ENCODE results near the gene ASTN2.

Gene ASTN2

DNA sequence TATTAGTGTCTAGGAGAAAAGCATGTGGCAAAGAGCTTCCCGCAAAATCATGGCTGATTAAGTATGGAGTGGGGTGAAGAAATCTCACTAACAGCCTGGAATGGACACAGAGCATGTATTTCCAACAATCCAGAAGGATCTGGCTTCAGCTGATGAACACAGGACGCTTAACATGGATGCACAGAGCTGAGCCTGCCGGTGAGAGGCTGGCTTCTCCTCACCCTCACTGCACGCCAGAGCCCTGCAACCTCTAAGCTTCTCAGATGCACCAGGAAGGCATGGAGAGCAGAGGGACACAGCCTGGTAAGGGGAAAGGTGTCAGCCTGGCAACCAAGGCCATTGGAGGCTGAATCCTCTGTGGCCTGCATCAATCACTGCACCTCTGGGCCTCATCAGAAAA is 429.3 kb downstream of the ASTN2 start:
- H4K91ac ChIP-seq (ENCODE audit: low read depth, low read length, poor library complexity) = no peak overlapping the region
- no CpG with 5 or more reads among the region's 4 CpGs for WGBS, 2 donors (ENCODE audit: extremely low coverage in 2 of 2, insufficient read length in 2 of 2, insufficient replicate concordance in 1 of 2)
- no peak overlapping the region for H3K27ac ChIP-seq (replicated peaks; ENCODE audit: low read length)
- H3K18ac ChIP-seq (ENCODE audit: low read length) = no peak overlapping the region
- no peak overlapping the region for H2BK12ac ChIP-seq (ENCODE audit: low read length)
- no peak overlapping the region for H2AFZ ChIP-seq (ENCODE audit: low read length)
- H3K4me3 ChIP-seq (ENCODE audit: low read length in 2 of 2) = no peak overlapping the region
- H3K4ac ChIP-seq (ENCODE audit: low read length) = no peak overlapping the region
- no peaks in the 10 kb centered on the region for H3K27me3 ChIP-seq (ENCODE audit: control insufficient read depth in 3 of 3, insufficient read depth in 3 of 3, low read depth in 1 of 3, low read length in 3 of 3)
- no peak overlapping the region for H3K9ac ChIP-seq (ENCODE audit: low read depth, low read length, poor library complexity)
- H3K36me3 ChIP-seq (replicated peaks in 1 of 2; ENCODE audit: control insufficient read depth in 2 of 2, insufficient read depth in 2 of 2, low read length in 2 of 2) = no peaks in the 10 kb centered on the region
- H2BK5ac ChIP-seq (ENCODE audit: low read length) = no peak overlapping the region
- no peak overlapping the region for H3K23ac ChIP-seq (ENCODE audit: low read depth, low read length, poor library complexity)
- no peaks in the 10 kb centered on the region for H3K9me3 ChIP-seq (replicated peaks in 1 of 2; ENCODE audit: control insufficient read depth in 2 of 2, insufficient read depth in 1 of 2, low read depth in 1 of 2, low read length in 2 of 2)
- H2BK15ac ChIP-seq (ENCODE audit: low read length) = no peak overlapping the region
- H2BK120ac ChIP-seq (ENCODE audit: low read depth, low read length) = no peak overlapping the region
- no peaks in the 10 kb centered on the region for H3K4me1 ChIP-seq (ENCODE audit: control insufficient read depth in 2 of 2, insufficient read depth in 1 of 2, low read depth in 1 of 2, low read length in 2 of 2)
- no peaks in the 10 kb centered on the region for H3K79me1 ChIP-seq (ENCODE audit: low read depth, low read length)
- H2AK5ac ChIP-seq (ENCODE audit: low read depth, low read length) = no peak overlapping the region
- DNase-seq (ENCODE audit: low spot score) = no peak
- H3K14ac ChIP-seq (ENCODE audit: low read length) = no peak overlapping the region
- H3K4me2 ChIP-seq (ENCODE audit: insufficient read depth, low read length, poor library complexity, severe bottlenecking) = no peak overlapping the region
- no peak overlapping the region for H4K8ac ChIP-seq (ENCODE audit: low read depth, low read length)

DNA sequence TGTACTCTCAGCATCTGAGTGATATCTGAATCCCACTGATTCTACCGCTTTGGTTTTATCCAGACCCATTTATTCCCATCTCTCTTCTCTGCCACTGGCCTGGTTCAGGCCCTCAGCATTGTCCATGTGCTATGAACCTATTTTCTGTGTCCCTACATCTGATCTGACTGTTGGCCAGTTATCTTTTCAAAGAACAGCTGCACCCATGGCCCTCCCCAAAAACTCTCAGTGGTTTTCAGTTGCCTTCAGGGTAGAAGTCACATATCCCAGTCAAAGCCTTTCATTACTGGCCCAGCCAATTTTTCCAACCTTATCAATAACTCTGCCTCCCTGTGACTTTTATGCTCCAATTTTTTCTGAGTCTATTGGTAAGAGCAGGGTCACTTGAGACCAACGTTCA is 430.7 kb downstream of the ASTN2 start:
- H3K36me3 ChIP-seq (replicated peaks in 1 of 2; ENCODE audit: control insufficient read depth in 2 of 2, insufficient read depth in 2 of 2, low read length in 2 of 2) = no peaks in the 10 kb centered on the region
- no peak overlapping the region for H2AK5ac ChIP-seq (ENCODE audit: low read depth, low read length)
- WGBS, 2 donors (ENCODE audit: extremely low coverage in 2 of 2, insufficient read length in 2 of 2, insufficient replicate concordance in 1 of 2) = no CpG with 5 or more reads among the region's 2 CpGs

DNA sequence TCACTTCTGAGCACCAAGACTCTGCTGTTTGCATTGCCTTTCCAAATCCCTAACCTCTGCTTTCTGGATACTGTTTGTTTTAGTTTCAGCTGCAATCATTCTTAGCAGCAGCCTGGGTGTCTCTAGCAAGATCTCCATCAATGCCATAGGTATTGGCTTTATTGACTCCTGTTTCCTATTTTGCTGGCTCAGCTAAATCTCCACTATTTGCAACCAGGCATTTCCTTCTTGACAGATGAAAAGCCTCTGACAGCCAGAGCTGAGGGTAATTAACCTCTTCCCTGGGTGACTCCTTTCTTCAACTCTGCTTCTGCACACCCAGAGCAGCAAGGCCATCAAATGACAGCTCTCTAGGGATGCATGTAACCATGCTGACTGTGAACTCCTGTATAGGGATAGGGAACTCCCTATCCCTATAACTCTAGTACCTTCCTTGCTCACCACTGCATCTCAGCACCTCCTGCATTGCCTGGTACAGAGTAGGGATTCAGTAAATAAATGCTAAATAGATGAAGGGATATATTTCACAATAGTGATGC is 434.2 kb downstream of the ASTN2 start:
- no peaks in the 10 kb centered on the region for H3K36me3 ChIP-seq (replicated peaks in 1 of 2; ENCODE audit: control insufficient read depth in 2 of 2, insufficient read depth in 2 of 2, low read length in 2 of 2)
- H4K91ac ChIP-seq (ENCODE audit: low read depth, low read length, poor library complexity) = no peak overlapping the region
- H3K9me3 ChIP-seq (replicated peaks in 1 of 2; ENCODE audit: control insufficient read depth in 2 of 2, insufficient read depth in 1 of 2, low read depth in 1 of 2, low read length in 2 of 2) = no peaks in the 10 kb centered on the region
- no peak overlapping the region for H2BK12ac ChIP-seq (ENCODE audit: low read length)
- no peak overlapping the region for H2BK15ac ChIP-seq (ENCODE audit: low read length)
- no peak overlapping the region for H3K4me2 ChIP-seq (ENCODE audit: insufficient read depth, low read length, poor library complexity, severe bottlenecking)
- no peak overlapping the region for H3K18ac ChIP-seq (ENCODE audit: low read length)
- H2BK5ac ChIP-seq (ENCODE audit: low read length) = no peak overlapping the region
- H3K79me1 ChIP-seq (ENCODE audit: low read depth, low read length) = no peaks in the 10 kb centered on the region
- H2AK5ac ChIP-seq (ENCODE audit: low read depth, low read length) = no peak overlapping the region
- H3K23ac ChIP-seq (ENCODE audit: low read depth, low read length, poor library complexity) = no peak overlapping the region
- H2AFZ ChIP-seq (ENCODE audit: low read length) = no peak overlapping the region
- H3K9ac ChIP-seq (ENCODE audit: low read depth, low read length, poor library complexity) = no peak overlapping the region
- no peaks in the 10 kb centered on the region for H3K27me3 ChIP-seq (ENCODE audit: control insufficient read depth in 3 of 3, insufficient read depth in 3 of 3, low read depth in 1 of 3, low read length in 3 of 3)
- no peak overlapping the region for H3K27ac ChIP-seq (replicated peaks; ENCODE audit: low read length)
- H3K4me3 ChIP-seq (ENCODE audit: low read length in 2 of 2) = no peak overlapping the region
- no peak overlapping the region for H4K8ac ChIP-seq (ENCODE audit: low read depth, low read length)
- no peak overlapping the region for H3K4ac ChIP-seq (ENCODE audit: low read length)
- no peak for DNase-seq (ENCODE audit: low spot score)
- no peaks in the 10 kb centered on the region for H3K4me1 ChIP-seq (ENCODE audit: control insufficient read depth in 2 of 2, insufficient read depth in 1 of 2, low read depth in 1 of 2, low read length in 2 of 2)
- no peak overlapping the region for H2BK120ac ChIP-seq (ENCODE audit: low read depth, low read length)
- H3K14ac ChIP-seq (ENCODE audit: low read length) = no peak overlapping the region

More for the DNA sequence above, 430.7 kb downstream of the ASTN2 start:
- Histone ChIP-seq H2AFZ (ENCODE audit: low read length) (no peak overlapping the region), H3K4ac (ENCODE audit: low read length) (no peak overlapping the region), H3K27ac (replicated peaks; ENCODE audit: low read length) (no peak overlapping the region), H3K79me1 (ENCODE audit: low read depth, low read length) (no peaks in the 10 kb centered on the region), H3K4me1 (ENCODE audit: control insufficient read depth in 2 of 2, insufficient read depth in 1 of 2, low read depth in 1 of 2, low read length in 2 of 2) (no peaks in the 10 kb centered on the region), H3K23ac (ENCODE audit: low read depth, low read length, poor library complexity) (no peak overlapping the region), H3K9me3 (replicated peaks in 1 of 2; ENCODE audit: control insufficient read depth in 2 of 2, insufficient read depth in 1 of 2, low read depth in 1 of 2, low read length in 2 of 2) (no peaks in the 10 kb centered on the region), H3K4me2 (ENCODE audit: insufficient read depth, low read length, poor library complexity, severe bottlenecking) (no peak overlapping the region), H3K14ac (ENCODE audit: low read length) (no peak overlapping the region), H3K4me3 (ENCODE audit: low read length in 2 of 2) (no peak overlapping the region), H4K8ac (ENCODE audit: low read depth, low read length) (no peak overlapping the region), H4K91ac (ENCODE audit: low read depth, low read length, poor library complexity) (no peak overlapping the region), H2BK120ac (ENCODE audit: low read depth, low read length) (no peak overlapping the region), H3K9ac (ENCODE audit: low read depth, low read length, poor library complexity) (no peak overlapping the region), H3K18ac (ENCODE audit: low read length) (no peak overlapping the region), H2BK5ac (ENCODE audit: low read length) (no peak overlapping the region), H2BK12ac (ENCODE audit: low read length) (no peak overlapping the region), H3K27me3 (ENCODE audit: control insufficient read depth in 3 of 3, insufficient read depth in 3 of 3, low read depth in 1 of 3, low read length in 3 of 3) (no peaks in the 10 kb centered on the region), H2BK15ac (ENCODE audit: low read length) (no peak overlapping the region)
- no peak for DNase-seq (ENCODE audit: low spot score)

DNA sequence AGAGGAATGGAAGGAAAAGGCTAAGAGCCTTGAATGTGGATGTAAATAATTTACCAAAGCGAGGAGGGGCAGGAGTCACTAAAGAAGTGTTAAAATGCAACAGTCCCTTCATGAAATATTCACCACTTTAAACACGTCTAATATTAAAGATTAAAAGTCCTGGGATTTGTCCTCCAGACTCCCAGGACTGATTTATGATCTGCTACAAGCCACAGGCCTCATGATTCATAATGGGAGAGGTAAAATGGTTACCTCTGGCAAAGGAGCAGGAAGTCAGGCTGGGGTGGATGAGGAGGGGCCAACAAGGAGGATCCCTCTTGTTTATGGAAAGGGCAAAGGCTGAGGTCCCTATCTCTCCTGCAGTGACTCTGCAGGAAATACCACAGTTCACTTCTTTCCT is 435.4 kb downstream of the ASTN2 start:
- H3K4ac ChIP-seq (ENCODE audit: low read length) = no peak overlapping the region
- H2BK12ac ChIP-seq (ENCODE audit: low read length) = no peak overlapping the region
- no peak overlapping the region for H3K9ac ChIP-seq (ENCODE audit: low read depth, low read length, poor library complexity)
- no peaks in the 10 kb centered on the region for H3K4me1 ChIP-seq (ENCODE audit: control insufficient read depth in 2 of 2, insufficient read depth in 1 of 2, low read depth in 1 of 2, low read length in 2 of 2)
- H4K91ac ChIP-seq (ENCODE audit: low read depth, low read length, poor library complexity) = no peak overlapping the region
- no peak overlapping the region for H4K8ac ChIP-seq (ENCODE audit: low read depth, low read length)
- H2BK120ac ChIP-seq (ENCODE audit: low read depth, low read length) = no peak overlapping the region
- WGBS, 2 donors (ENCODE audit: extremely low coverage in 2 of 2, insufficient read length in 2 of 2, insufficient replicate concordance in 1 of 2) = no CpG with 5 or more reads among the region's 2 CpGs
- H3K4me3 ChIP-seq (ENCODE audit: low read length in 2 of 2) = no peak overlapping the region
- H3K27ac ChIP-seq (replicated peaks; ENCODE audit: low read length) = no peak overlapping the region
- H3K4me2 ChIP-seq (ENCODE audit: insufficient read depth, low read length, poor library complexity, severe bottlenecking) = no peak overlapping the region
- H2BK5ac ChIP-seq (ENCODE audit: low read length) = no peak overlapping the region
- no peak overlapping the region for H2BK15ac ChIP-seq (ENCODE audit: low read length)
- no peak overlapping the region for H2AK5ac ChIP-seq (ENCODE audit: low read depth, low read length)
- DNase-seq (ENCODE audit: low spot score) = no peak
- H3K36me3 ChIP-seq (replicated peaks in 1 of 2; ENCODE audit: control insufficient read depth in 2 of 2, insufficient read depth in 2 of 2, low read length in 2 of 2) = peaks cover 0 to 2% of the 10 kb centered on the region in 2 donors
- no peak overlapping the region for H3K23ac ChIP-seq (ENCODE audit: low read depth, low read length, poor library complexity)
- H3K18ac ChIP-seq (ENCODE audit: low read length) = no peak overlapping the region
- no peak overlapping the region for H2AFZ ChIP-seq (ENCODE audit: low read length)
- H3K9me3 ChIP-seq (replicated peaks in 1 of 2; ENCODE audit: control insufficient read depth in 2 of 2, insufficient read depth in 1 of 2, low read depth in 1 of 2, low read length in 2 of 2) = no peaks in the 10 kb centered on the region
- no peaks in the 10 kb centered on the region for H3K79me1 ChIP-seq (ENCODE audit: low read depth, low read length)
- H3K27me3 ChIP-seq (ENCODE audit: control insufficient read depth in 3 of 3, insufficient read depth in 3 of 3, low read depth in 1 of 3, low read length in 3 of 3) = no peaks in the 10 kb centered on the region
- no peak overlapping the region for H3K14ac ChIP-seq (ENCODE audit: low read length)
